ENCODE measurements around the gene PNPLA5. TPM values are rescaled to one million over a fixed set of nuclear protein-coding genes. Genes with fewer than 3 reads are reported as not detected.

PNPLA5 gene
- total and polyA plus RNA-seq, 2 of the 13 experiments (the other 11 are each of a cell fraction or from before 2014, with no cell fraction given): not detected

GRCh38 chr22:43925433-43926348 is 33.9 kb upstream of the PNPLA5 start (continued):
- TF ChIP-seq, protein P1, sequence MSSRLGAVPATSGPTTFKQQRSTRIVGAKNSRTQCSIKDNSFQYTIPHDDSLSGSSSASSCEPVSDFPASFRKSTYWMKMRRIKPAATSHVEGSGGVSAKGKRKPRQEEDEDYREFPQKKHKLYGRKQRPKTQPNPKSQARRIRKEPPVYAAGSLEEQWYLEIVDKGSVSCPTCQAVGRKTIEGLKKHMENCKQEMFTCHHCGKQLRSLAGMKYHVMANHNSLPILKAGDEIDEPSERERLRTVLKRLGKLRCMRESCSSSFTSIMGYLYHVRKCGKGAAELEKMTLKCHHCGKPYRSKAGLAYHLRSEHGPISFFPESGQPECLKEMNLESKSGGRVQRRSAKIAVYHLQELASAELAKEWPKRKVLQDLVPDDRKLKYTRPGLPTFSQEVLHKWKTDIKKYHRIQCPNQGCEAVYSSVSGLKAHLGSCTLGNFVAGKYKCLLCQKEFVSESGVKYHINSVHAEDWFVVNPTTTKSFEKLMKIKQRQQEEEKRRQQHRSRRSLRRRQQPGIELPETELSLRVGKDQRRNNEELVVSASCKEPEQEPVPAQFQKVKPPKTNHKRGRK (CRISPR knock-in tag; IDR thresholded peaks at IDR 0.05): no peak
- TF ChIP-seq ZBTB39 (CRISPR knock-in tag; IDR thresholded peaks at IDR 0.05) (0 out of 2 replicates have a peak, but pooled peaks have one; percentile 47), ZFP36L1 (CRISPR knock-in tag; IDR thresholded peaks at IDR 0.05) (peak; percentile 74; the same call in 1 of the 2 replicates), ZNF558 (CRISPR knock-in tag; IDR thresholded peaks at IDR 0.05; ENCODE audit: borderline replicate concordance) (peak; percentile 40; the same call in 1 of the 2 replicates), RFX3 (CRISPR knock-in tag; IDR thresholded peaks at IDR 0.05) (no peak), IRF9 (CRISPR knock-in tag; IDR thresholded peaks at IDR 0.05; ENCODE audit: borderline replicate concordance) (no peak; the same call in 1 of the 2 replicates), NONO (IDR thresholded peaks at IDR 0.05) (no peak), NONO (CRISPR knock-in tag; conservative IDR thresholded peaks at IDR 0.05) (peak; percentile 81), NFIB (CRISPR knock-in tag; IDR thresholded peaks at IDR 0.05; ENCODE audit: borderline replicate concordance) (no peak)
- TF ChIP-seq, protein P2, sequence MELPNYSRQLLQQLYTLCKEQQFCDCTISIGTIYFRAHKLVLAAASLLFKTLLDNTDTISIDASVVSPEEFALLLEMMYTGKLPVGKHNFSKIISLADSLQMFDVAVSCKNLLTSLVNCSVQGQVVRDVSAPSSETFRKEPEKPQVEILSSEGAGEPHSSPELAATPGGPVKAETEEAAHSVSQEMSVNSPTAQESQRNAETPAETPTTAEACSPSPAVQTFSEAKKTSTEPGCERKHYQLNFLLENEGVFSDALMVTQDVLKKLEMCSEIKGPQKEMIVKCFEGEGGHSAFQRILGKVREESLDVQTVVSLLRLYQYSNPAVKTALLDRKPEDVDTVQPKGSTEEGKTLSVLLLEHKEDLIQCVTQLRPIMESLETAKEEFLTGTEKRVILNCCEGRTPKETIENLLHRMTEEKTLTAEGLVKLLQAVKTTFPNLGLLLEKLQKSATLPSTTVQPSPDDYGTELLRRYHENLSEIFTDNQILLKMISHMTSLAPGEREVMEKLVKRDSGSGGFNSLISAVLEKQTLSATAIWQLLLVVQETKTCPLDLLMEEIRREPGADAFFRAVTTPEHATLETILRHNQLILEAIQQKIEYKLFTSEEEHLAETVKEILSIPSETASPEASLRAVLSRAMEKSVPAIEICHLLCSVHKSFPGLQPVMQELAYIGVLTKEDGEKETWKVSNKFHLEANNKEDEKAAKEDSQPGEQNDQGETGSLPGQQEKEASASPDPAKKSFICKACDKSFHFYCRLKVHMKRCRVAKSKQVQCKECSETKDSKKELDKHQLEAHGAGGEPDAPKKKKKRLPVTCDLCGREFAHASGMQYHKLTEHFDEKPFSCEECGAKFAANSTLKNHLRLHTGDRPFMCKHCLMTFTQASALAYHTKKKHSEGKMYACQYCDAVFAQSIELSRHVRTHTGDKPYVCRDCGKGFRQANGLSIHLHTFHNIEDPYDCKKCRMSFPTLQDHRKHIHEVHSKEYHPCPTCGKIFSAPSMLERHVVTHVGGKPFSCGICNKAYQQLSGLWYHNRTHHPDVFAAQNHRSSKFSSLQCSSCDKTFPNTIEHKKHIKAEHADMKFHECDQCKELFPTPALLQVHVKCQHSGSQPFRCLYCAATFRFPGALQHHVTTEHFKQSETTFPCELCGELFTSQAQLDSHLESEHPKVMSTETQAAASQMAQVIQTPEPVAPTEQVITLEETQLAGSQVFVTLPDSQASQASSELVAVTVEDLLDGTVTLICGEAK (IDR thresholded peaks at IDR 0.05): no peak
- TF ChIP-seq, protein P2 (CRISPR knock-in tag; IDR thresholded peaks at IDR 0.05): no peak; the same call in 1 of the 2 replicates

All from HepG2 (cell line).